ENCODE results near the gene PSD2.

- TF ChIP-seq CTCF (IDR thresholded peaks at IDR 0.05) (no peak), POLR2A (IDR thresholded peaks at IDR 0.05) (no peak)
These were observed 90.2 kb downstream of the PSD2 start for GRCh38 chr5:139885857-139886208.
